Fibroblast of villous mesenchyme (primary cell): ENCODE results near the gene RRP1B. TPM values are rescaled to one million over a fixed set of nuclear protein-coding genes. Genes with fewer than 3 reads are reported as not detected.

ENCODE experiments used
- DNase-seq: peaks from one replicate; pipeline ENCODE4 v3.0.0-alpha.2; 2010; ENCODE audit warnings: low read depth
- H3K4me3 ChIP-seq: 2 replicates; pipeline ENCODE4 v1.5.1; 2011; ENCODE audit warnings: low read depth, mild to moderate bottlenecking, low read length
- total RNA-seq: library from RNA; depleted of rRNA; stranded (reverse); fragments of >200 nt; gene quantifications from 2 replicates; pipeline ENCODE4 v1.2.3, GENCODE V29; 2012
- TF ChIP-seq, protein P1 (sequence below): IDR thresholded peaks from 2 replicates; pipeline ENCODE4 v1.5.1; 2012; ENCODE audit warnings: low read depth, mild to moderate bottlenecking, low read length; ENCODE audit not compliant: insufficient read depth

Gene RRP1B
- total RNA-seq, 1 donor: 36.3 TPM

DNA sequence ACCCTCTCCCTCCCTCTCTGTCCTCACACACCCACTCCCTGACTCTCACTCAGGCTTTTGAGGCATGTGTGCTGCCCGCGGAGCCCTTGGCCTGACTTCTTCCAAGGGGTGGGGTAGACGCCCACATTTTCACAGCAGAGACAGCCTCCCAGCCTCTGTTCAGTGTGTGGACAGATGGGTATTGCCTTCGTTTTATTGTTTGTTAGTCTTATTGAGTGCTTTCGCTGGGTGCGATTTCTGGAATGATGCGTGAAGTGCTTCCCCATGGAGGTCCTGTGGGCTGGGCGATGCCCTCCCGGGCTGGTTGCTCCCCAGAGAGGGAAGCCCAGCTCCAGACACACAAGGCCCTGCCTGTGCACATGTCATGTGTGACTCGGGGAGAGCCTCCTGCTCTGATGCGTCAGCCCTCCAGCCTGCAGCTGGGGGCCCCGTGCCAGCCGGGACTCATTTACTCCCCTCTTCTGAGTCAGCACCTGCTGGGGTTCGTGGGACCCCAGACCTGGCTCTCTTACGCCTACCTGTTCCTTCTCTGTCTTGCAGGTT lies 74.2 kb downstream of the RRP1B start:
- TF ChIP-seq, protein P1, sequence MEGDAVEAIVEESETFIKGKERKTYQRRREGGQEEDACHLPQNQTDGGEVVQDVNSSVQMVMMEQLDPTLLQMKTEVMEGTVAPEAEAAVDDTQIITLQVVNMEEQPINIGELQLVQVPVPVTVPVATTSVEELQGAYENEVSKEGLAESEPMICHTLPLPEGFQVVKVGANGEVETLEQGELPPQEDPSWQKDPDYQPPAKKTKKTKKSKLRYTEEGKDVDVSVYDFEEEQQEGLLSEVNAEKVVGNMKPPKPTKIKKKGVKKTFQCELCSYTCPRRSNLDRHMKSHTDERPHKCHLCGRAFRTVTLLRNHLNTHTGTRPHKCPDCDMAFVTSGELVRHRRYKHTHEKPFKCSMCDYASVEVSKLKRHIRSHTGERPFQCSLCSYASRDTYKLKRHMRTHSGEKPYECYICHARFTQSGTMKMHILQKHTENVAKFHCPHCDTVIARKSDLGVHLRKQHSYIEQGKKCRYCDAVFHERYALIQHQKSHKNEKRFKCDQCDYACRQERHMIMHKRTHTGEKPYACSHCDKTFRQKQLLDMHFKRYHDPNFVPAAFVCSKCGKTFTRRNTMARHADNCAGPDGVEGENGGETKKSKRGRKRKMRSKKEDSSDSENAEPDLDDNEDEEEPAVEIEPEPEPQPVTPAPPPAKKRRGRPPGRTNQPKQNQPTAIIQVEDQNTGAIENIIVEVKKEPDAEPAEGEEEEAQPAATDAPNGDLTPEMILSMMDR: no peak
- peak; percentile 54 for DNase-seq
- no peak overlapping the region for H3K4me3 ChIP-seq

DNA sequence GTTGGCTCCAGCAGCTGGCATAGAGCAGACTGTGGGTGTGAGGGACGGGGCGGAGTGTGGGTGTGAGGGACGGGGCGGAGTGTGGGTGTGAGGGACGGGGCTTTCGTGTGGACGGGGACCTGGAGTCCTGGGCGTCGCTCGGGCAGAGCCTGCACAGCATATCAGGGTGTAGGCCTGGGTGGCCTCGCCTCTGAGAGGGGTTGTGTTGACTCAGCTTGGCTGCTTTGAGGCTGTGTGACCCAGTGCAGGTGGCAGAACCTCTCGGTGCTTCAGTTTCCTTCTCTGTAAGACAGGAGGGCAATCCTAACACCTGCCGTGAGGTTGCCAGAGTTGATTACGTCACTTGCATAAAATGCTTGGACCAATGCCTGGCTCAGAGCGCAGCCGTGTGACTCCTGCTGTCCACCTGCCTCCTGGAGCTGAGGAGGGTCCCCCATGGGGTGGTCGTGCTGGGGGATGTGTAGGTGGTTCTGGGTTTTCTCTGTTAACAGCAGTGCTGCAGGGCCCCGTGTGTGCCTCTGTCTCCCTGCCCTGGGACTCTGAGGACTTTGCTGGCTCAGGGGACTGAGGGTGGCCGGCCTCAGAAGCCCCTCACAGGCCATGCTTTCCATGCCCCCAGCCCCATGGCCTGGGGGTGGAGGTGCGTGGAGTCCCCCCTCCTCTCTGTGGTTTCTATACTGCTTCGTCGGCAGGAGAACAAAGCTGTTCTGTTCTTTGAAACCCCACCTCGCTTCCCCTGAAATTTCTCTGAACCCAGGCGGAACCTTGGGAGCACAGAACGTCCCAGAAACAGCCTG lies 75.0 kb downstream of the RRP1B start:
- no peak for DNase-seq
- TF ChIP-seq, protein P1: no peak
- H3K4me3 ChIP-seq: no peak overlapping the region

DNA sequence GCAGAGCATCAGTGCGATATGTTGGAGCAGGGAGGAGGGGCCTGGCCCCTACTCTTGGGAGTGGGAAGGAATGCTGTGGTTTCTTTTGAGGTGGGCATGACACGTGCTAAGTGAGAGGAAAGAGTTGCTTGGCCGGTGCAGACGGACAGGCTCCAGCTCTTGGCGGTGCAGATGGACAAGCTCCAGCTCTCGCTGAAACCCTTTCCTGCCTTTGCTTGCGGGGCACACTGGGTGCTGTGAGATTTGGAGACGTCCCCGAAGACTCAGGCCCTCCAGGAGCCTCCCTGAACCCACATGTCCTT lies 75.5 kb downstream of the RRP1B start:
- DNase-seq: peak; percentile 24
- TF ChIP-seq, protein P1: no peak
- H3K4me3 ChIP-seq: no peak overlapping the region

DNA sequence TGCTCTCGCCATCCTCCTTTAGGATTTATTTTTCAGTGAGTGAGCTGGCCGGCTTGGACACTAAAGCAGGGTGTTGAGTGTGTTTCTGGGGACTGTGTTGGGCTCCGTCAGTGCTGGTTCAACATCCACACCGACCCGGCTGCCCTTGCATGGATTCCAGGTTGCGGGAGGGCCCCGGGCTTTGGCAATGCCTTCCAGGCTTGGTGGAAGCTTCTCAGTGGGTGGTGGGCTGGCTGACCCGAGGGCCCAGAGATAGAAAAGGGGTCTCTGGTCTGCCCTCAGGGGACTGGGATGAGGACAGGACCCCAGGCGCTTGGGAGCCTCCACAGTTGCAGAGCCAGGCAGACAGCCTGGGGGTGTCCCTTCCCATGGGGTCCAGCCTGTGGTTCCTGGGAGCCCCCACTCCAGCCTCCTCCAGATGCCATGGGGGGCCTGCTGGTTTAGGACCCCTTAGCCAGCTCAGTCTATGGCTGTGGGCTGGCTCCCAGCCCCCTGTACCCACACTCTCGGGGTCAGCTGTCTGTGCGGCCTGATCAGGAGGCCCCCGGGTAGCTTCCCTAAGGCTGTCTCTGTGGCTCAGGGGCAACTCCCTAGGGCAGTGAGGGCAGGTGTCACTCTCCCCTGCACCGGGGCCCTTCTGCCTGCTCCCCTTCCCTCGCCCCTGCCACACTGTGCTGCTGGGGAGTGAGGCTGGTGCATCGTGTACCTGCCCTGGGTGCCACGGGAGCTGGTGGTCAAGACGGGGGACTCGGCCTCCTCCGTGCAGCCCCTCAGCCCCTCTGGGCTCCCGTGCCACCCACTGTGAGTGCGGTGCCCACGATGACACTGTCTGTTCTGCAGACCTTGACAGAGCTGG lies 76.1 kb downstream of the RRP1B start:
- DNase-seq: no peak
- H3K4me3 ChIP-seq: no peak overlapping the region
- TF ChIP-seq, protein P1: no peak

DNA sequence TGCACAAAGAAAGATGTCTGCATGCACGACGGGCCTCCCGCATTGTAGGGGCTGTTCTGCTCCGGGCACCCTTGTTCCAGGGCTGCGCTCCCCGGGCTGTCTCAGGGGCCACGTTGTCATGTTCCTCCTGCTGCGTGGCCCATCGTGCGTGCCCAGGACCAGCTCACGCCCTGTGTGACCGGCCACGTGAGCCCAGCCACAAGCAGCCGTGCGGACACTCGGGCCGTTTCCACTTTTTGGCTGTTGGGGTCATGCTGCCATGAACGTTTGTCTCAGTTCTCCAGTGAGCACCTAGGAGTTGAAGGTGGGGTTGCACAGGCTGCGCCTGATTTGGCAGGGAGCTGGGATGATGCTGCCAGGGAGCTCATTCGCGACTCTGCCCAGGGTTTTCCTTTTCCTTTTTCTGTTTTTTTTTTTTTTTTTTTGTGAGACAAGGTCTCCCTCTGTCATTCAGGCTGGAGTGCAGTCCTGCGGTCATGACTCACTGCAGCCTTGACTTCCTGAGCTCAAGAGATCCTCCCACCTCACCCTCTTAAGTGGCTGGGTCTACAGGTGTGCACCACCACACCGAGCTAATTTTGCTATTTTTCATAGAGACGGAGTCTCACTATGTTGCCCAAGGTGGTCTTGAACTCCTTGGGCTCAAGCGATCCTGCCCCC lies 77.0 kb downstream of the RRP1B start:
- no peak overlapping the region for H3K4me3 ChIP-seq
- TF ChIP-seq, protein P1: no peak
- no peak for DNase-seq

DNA sequence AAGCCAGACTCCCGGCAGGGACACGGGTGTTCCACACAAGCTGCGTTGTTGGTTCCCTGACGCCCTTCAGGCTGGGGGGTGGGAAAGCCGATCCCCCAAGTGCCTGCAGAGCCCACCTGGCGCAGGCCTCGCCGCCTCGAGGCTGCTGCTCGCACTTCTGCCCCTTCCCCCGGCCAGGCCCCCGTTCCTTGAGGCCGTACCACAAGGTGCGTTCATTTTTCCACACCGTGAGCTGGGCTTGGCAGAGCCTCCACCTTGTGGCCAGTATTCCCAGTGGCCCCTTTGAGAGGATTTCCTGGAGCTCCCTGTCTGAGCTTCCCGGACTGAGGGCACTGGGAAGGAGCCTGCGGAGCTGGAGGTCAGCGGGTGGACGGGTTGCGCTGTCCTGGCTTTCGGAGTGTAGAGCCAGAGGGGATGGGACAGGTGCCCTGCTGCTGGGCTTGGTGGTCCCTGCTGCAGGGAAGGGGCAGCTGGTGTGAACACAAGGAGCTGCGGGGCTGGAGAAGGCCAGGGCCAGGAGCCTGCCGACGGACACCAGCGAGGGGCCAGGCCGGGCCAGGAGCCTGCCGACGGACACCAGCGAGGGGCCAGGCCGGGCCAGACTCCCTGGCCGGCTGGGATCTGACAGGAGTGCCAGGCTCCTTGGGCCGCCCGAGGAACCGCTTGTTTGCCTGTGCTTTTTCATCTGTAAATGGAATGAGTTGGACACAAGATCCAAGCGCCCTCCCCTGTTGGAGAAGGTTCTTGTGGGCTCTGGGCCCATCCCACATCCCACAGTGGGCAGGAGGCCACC lies 78.0 kb downstream of the RRP1B start:
- H3K4me3 ChIP-seq: no peak overlapping the region
- TF ChIP-seq, protein P1: no peak
- DNase-seq: no peak
